ENCODE results near the gene PRXL2B.

GRCh38 chr1:2542246-2542915, 44.2 kb upstream of the PRXL2B start:
- TF ChIP-seq SUZ12 (IDR thresholded peaks at IDR 0.05) = no peak
- no peak for TF ChIP-seq FOXK2 (IDR thresholded peaks at IDR 0.05)
- no peak for TF ChIP-seq BHLHE40 (IDR thresholded peaks at IDR 0.05; ENCODE audit: borderline replicate concordance)

Measured in HEK293T (cell line).